SU-DHL-6 (cell line): ENCODE data around the gene ZDHHC11.

Experiments
- H2AFZ ChIP-seq: fragments of 200-600 bp; sonication (generic); 2 replicates; pipeline ENCODE4 v1.6.1; 2014; ENCODE audit warnings: low read depth, mild to moderate bottlenecking, moderate library complexity, mixed read lengths, antibody characterized with exemption, low read length; ENCODE audit not compliant: severe bottlenecking
- H3F3A ChIP-seq: fragments of 200-600 bp; shearing (Covaris generic); 2 replicates; pipeline ENCODE4 v1.6.0; 2016; ENCODE audit warnings: antibody characterized with exemption, mild to moderate bottlenecking; ENCODE audit not compliant: insufficient read depth
- H3K27ac ChIP-seq: fragments of 200-600 bp; sonication (generic); 2 replicates; pipeline ENCODE4 v1.5.1; 2016; ENCODE audit warnings: low read depth, mild to moderate bottlenecking, low read length, moderate library complexity, mixed read lengths
- H3K27me3 ChIP-seq: fragments of 200-600 bp; sonication (generic), shearing (Covaris generic); 2 replicates; pipeline ENCODE4 v1.6.0; 2014; ENCODE audit warnings: mild to moderate bottlenecking, low read length
- H3K36me3 ChIP-seq: fragments of 200-600 bp; sonication (generic); 2 replicates; pipeline ENCODE4 v1.6.1; 2014; ENCODE audit warnings: mild to moderate bottlenecking, low read length, mixed read lengths
- H3K4me2 ChIP-seq: fragments of 300-600, 200-600 bp; shearing (Covaris generic), sonication (generic); 2 replicates; pipeline ENCODE4 v1.6.0; 2014; ENCODE audit warnings: low read length, low read depth, mild to moderate bottlenecking; ENCODE audit not compliant: poor library complexity, severe bottlenecking
- H3K4me3 ChIP-seq: fragments of 200-600 bp; sonication (generic); 2 replicates; pipeline ENCODE4 v1.5.1; 2014; ENCODE audit warnings: antibody characterized with exemption, low read length, mild to moderate bottlenecking, mixed read lengths; ENCODE audit not compliant: insufficient read depth, poor library complexity, severe bottlenecking
- H3K79me2 ChIP-seq: fragments of 200-600 bp; sonication (generic); 2 replicates; pipeline ENCODE4 v1.6.1; 2014; ENCODE audit warnings: mild to moderate bottlenecking, low read length, moderate library complexity; ENCODE audit not compliant: insufficient read depth
- H3K9ac ChIP-seq: fragments of 200-600 bp; sonication (generic); 2 replicates; pipeline ENCODE4 v1.7.0; 2014; ENCODE audit warnings: mild to moderate bottlenecking, low read length
- H3K9me2 ChIP-seq: fragments of 200-600 bp; sonication (generic); replicated peaks from 2 replicates; pipeline ENCODE4 v1.6.1; 2014; ENCODE audit warnings: low read length; ENCODE audit not compliant: insufficient read depth
- H3K9me3 ChIP-seq: fragments of 200-600 bp; sonication (generic); 2 replicates; pipeline ENCODE4 v1.6.1; 2014; ENCODE audit warnings: low read length, mixed read lengths; ENCODE audit not compliant: insufficient read depth
- H4K20me1 ChIP-seq: fragments of 200-600 bp; sonication (generic); 2 replicates; pipeline ENCODE4 v1.6.1; 2014; ENCODE audit warnings: low read depth, mild to moderate bottlenecking, antibody characterized with exemption, low read length, moderate library complexity, mixed read lengths
- EZH2phosphoT487 ChIP-seq: fragments of 200-600 bp; sonication (generic), shearing (Covaris generic); conservative IDR thresholded peaks from 2 replicates; pipeline ENCODE4 v1.6.1; 2018; ENCODE audit warnings: mild to moderate bottlenecking, antibody characterized with exemption, low read length, moderate library complexity, mixed read lengths
- TF ChIP-seq, protein P1 (sequence below): fragments of 200-600 bp; sonication (generic); IDR thresholded peaks from one replicate; pipeline ENCODE4 v1.5.1; 2017; ENCODE audit warnings: antibody characterized with exemption, mild to moderate bottlenecking, low read length, moderate library complexity; ENCODE audit not compliant: insufficient read depth, poor library complexity, severe bottlenecking

The ZDHHC11 gene

DNA sequence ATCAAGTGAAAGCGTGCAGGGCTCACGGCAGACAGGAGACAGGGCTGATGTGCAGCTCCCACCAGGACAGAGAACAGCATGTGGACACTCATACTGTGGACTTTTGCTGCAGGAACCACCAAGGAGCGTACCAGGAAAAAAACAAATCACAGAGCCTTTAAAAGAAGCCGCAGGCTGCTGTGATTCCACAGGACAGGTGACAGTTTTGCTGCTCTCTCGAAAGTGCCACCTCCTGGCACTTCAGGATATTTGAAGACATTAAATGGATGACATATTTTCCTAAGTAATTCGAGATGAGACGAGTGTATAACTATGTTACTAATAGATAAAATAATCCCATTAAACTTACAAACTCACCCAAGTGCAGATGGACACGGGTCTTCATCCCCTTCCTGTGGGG is 29.3 kb downstream of the ZDHHC11 start:
- Histone ChIP-seq H3K9ac (no peak overlapping the region), H3K9me2 (no peaks in the 10 kb centered on the region), H3K27ac (no peak overlapping the region), H4K20me1 (no peaks in the 10 kb centered on the region), H3K9me3 (no peaks in the 10 kb centered on the region), H3F3A (no peaks in the 10 kb centered on the region), H3K36me3 (no peaks in the 10 kb centered on the region), H3K4me2 (no peak overlapping the region), H3K4me3 (no peak overlapping the region), H2AFZ (no peak overlapping the region), H3K27me3 (no peaks in the 10 kb centered on the region), H3K79me2 (no peaks in the 10 kb centered on the region)
- TF ChIP-seq, protein P1, sequence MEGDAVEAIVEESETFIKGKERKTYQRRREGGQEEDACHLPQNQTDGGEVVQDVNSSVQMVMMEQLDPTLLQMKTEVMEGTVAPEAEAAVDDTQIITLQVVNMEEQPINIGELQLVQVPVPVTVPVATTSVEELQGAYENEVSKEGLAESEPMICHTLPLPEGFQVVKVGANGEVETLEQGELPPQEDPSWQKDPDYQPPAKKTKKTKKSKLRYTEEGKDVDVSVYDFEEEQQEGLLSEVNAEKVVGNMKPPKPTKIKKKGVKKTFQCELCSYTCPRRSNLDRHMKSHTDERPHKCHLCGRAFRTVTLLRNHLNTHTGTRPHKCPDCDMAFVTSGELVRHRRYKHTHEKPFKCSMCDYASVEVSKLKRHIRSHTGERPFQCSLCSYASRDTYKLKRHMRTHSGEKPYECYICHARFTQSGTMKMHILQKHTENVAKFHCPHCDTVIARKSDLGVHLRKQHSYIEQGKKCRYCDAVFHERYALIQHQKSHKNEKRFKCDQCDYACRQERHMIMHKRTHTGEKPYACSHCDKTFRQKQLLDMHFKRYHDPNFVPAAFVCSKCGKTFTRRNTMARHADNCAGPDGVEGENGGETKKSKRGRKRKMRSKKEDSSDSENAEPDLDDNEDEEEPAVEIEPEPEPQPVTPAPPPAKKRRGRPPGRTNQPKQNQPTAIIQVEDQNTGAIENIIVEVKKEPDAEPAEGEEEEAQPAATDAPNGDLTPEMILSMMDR = no peak
- no peak for TF ChIP-seq EZH2phosphoT487

GRCh38 chr5:820245-820644 is 30.5 kb downstream of the ZDHHC11 start:
- Histone ChIP-seq H3K79me2 (no peaks in the 10 kb centered on the region), H3K4me3 (no peak overlapping the region), H3K9me2 (no peaks in the 10 kb centered on the region), H3F3A (no peaks in the 10 kb centered on the region), H2AFZ (no peak overlapping the region), H3K27ac (no peak overlapping the region), H3K9me3 (no peaks in the 10 kb centered on the region), H3K4me2 (no peak overlapping the region), H3K9ac (no peak overlapping the region), H3K36me3 (no peaks in the 10 kb centered on the region), H4K20me1 (no peaks in the 10 kb centered on the region), H3K27me3 (no peaks in the 10 kb centered on the region)
- TF ChIP-seq, protein P1 = no peak
- TF ChIP-seq EZH2phosphoT487 = no peak

DNA sequence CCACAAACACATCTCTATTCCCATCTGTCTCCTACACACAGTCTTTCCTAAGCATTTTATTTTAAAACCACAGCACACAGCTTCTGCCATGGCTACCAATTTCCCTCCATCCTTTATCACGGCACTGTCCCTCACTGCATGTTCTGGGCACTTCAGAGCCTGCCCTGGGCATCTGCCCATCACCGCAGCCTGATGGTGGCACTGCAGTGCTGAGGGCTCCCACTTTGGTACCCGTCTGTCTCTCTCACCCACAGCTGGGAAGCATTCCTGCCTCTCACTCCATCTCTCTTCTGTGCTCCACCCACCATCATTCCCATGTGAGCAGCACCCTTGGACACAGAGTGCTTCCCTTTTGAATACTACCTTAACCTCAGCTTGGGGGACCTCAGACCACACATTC is 31.7 kb downstream of the ZDHHC11 start:
- Histone ChIP-seq H3K36me3 (no peaks in the 10 kb centered on the region), H3K9me3 (no peaks in the 10 kb centered on the region), H3K9me2 (no peaks in the 10 kb centered on the region), H3K4me3 (no peak overlapping the region), H3K9ac (no peak overlapping the region), H4K20me1 (no peaks in the 10 kb centered on the region), H3K27me3 (no peaks in the 10 kb centered on the region), H3K79me2 (no peaks in the 10 kb centered on the region), H3K27ac (no peak overlapping the region), H3F3A (no peaks in the 10 kb centered on the region), H3K4me2 (no peak overlapping the region), H2AFZ (no peak overlapping the region)
- TF ChIP-seq EZH2phosphoT487 = no peak
- TF ChIP-seq, protein P1 = no peak

GRCh38 chr5:816176-816575 is 34.6 kb downstream of the ZDHHC11 start:
- Histone ChIP-seq H3K4me3 (no peak overlapping the region), H2AFZ (no peak overlapping the region), H3K9ac (no peak overlapping the region), H3F3A (no peaks in the 10 kb centered on the region), H3K9me2 (no peaks in the 10 kb centered on the region), H4K20me1 (no peaks in the 10 kb centered on the region), H3K36me3 (no peaks in the 10 kb centered on the region), H3K79me2 (no peaks in the 10 kb centered on the region), H3K27me3 (no peaks in the 10 kb centered on the region), H3K9me3 (no peaks in the 10 kb centered on the region), H3K27ac (no peak overlapping the region), H3K4me2 (no peak overlapping the region)
- TF ChIP-seq, protein P1 = no peak
- TF ChIP-seq EZH2phosphoT487 = no peak
